Left renal cortex interstitium (tissue), 4 donors: Measurements from ENCODE around the gene RAB9A. TPM values are rescaled to one million over a fixed set of nuclear protein-coding genes. Genes with fewer than 3 reads are reported as not detected.
"Not testable (repeated sequence)": the region's sequence is repeated elsewhere in the genome, so short reads cannot be mapped to it uniquely, and the experiment has no call there.

Source experiments
- DNase-seq, 4 donors: peaks; one replicate each; pipeline ENCODE4 v3.0.0-alpha.2; 2013; ENCODE audit warnings: low read depth in 4 of 4, low spot score in 2 of 4, missing footprints in 1 of 4
- polyA plus RNA-seq, 4 donors: library from polyadenylated mRNA; unstranded; fragments of 120-200 nt; gene quantifications; one replicate each; pipeline ENCODE4 v1.2.1, GENCODE V29; 2013; ENCODE audit not compliant: insufficient read length in 4 of 4

RAB9A gene
- polyA plus RNA-seq, 4 donors = 23.4 to 28.0 (median 24.1) TPM

GRCh38 chrX:13669246-13669737, 19.6 kb upstream of the RAB9A start:
- peak in 2 of 4 donors; percentile 10 to 16 for DNase-seq

GRCh38 chrX:13669755-13670154, 19.2 kb upstream of the RAB9A start:
- not testable (repeated sequence) for DNase-seq

DNA sequence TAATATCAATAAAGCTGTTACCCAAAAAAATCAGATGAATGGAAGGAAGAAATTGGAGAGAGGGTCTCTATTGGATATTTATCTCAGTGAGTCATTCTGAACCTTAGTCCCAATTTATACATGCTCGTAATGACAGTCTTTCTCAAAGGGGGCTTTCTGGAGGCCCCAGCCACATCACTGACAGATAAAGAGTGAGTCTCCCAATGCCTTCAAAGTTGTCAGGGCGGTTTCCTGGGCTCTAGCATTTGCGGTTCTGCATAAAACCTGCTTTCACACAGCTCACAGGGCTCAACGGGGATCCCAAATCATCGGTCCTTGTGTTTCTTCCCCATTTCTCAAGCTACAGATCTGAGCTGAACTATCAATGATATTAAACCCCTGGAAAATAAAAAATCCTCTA, 18.7 kb upstream of the RAB9A start:
- DNase-seq = no peak

GRCh38 chrX:13673016-13673415, 15.9 kb upstream of the RAB9A start:
- DNase-seq = no peak

GRCh38 chrX:13676885-13677284, 12.0 kb upstream of the RAB9A start:
- no peak for DNase-seq

DNA sequence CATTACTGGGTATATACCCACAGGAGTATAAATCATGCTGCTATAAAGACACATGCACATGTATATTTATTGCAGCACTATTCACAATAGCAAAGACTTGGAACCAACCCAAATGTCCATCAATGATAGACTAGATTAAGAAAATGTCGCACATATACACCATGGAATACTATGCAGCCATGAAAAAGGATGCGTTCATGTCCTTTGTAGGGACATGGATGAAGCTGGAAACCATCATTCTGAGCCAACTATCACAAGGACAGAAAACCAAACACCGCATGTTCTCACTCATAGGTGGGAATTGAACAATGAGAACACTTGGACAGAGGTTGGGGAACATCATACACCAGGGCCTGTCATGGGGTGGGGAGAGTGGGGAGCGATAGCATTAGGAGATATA, 9.2 kb upstream of the RAB9A start:
- DNase-seq = not testable (repeated sequence)

DNA sequence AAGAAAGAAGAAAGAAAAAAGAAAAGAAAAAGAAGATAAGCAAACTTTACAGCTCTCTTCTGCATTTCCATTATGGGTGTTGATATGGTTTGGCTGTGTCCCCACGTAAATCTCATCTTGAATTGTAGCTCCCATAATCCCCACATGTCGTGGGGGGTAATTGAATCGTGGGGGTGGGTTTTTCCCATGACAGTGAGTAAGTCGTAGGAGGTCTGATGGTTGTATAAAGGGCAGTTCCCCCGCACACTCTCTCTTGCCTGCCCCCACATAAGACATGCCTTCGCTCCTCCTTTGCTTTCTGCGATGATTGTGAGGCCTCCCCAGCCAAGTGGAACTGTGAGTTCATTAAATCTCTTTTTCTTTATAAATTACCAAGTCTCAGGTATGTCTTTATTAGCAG, 7.3 kb upstream of the RAB9A start:
- no peak for DNase-seq

GRCh38 chrX:13684361-13684760, 4.6 kb upstream of the RAB9A start:
- no peak for DNase-seq

GRCh38 chrX:13685126-13685763, 3.7 kb upstream of the RAB9A start:
- DNase-seq = no peak

DNA sequence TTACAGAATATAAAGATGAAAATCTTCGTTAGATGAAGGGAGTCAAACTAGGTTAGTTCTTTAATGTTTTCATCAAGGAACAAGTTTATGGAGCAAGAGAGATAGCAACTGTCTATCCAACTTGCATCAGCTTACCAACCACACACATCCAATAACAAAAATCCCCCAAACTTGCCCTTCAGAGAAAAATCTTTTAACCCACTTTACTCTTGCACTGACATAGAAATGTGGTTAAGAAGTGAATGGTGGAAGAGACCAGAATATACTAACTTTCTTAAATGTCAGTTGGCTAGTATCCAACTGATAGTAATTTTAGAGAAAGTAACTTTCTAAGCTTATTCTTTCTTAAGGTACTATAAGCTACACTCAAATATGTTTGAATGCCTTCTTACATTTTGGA, 1.7 kb upstream of the RAB9A start:
- DNase-seq = no peak

- DNase-seq = peak in 1 of 4 donors; percentile 4
Observed at GRCh38 chrX:13688384-13688957, 457 bp upstream of the RAB9A start.

DNA sequence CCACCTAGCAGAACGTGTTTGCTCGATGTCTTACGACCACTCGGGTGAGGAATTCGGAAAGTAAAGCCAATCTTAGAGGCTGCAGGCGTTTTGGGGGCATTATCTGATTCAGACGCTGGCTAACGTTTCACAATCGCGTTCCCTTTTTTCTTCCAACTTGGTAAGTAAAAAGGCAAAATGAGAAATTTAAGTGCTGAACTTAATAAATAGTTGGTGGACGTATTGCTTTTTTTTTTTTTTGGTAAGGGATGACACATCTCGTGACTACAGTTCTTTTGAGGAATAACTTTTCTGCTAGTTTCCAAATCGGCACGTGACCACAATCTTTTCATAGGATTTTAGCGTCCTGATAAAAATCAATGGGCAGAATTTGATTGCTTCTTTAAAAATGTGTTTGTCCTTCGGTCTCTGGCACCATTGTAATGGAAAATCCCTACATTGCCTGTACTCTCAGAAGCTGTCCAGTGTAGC, 848 bp downstream of the RAB9A start:
- peak in 1 of 4 donors; percentile 37 for DNase-seq

DNA sequence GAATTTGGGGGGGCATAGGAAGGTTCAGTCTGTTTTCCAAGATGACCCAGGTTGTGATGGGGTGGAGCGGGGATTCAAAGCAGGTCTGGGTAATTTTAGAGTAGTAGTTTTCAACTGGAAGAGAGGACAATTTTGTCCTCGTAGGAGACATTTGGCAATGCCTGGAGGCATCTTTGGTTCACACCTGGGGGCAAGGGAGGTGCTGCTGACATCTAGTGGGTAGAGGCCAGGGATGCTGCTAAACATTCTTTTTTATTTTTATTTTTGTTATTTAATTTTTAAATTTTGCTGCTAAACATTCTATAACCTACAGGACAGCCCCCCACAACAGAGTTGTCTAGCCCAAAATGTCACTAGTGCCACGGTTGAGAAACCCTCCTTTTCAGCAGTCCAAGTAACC, 1.9 kb downstream of the RAB9A start:
- no peak for DNase-seq

- no peak for DNase-seq
Observed at GRCh38 chrX:13691841-13692371, 3.0 kb downstream of the RAB9A start.

DNA sequence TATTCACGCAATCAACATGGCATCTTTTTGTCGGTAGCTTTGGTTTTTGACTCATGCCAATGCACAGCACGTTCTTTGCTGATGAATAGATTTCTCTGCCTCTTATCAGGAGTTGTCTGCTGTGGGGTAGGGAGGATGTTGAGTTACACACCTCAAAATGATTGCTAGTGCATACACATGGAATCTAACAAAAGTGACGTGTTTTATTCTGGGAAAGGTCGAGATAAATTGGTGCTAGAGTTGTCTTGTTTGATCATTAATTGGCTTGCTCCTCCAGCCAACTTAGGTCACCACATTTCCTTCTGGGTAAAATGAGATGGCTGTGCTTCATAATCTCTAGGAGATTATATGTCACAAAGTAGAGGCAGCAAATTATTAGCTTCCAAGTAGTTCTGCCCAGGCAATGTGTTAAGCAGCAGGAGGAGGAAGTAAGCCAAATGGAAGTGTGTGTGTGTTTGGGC, 3.9 kb downstream of the RAB9A start:
- no peak for DNase-seq

- DNase-seq = no peak
Observed at GRCh38 chrX:13693341-13693961, 4.5 kb downstream of the RAB9A start.

DNA sequence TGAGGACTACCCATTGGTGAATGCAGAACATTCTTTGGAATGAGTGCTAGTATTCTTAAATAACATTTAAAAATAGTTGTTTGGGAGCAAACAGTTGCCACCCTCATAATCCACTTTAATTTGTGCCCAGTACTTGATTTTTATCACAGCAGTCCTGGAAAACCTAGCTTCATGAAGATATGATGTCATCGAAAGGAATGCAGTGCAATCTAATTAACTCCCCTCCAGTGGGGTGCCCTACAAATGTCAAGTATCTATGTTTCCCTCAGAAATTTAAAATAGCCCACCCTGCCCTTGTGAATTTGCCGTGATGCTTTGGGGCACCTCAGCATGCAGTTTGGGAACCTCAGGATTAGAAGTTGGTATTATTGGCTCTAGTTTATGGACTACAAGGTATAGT, 5.4 kb downstream of the RAB9A start:
- DNase-seq = no peak

GRCh38 chrX:13694983-13695382, 6.1 kb downstream of the RAB9A start:
- DNase-seq = no peak

GRCh38 chrX:13695601-13696115, 6.7 kb downstream of the RAB9A start:
- no peak for DNase-seq

DNA sequence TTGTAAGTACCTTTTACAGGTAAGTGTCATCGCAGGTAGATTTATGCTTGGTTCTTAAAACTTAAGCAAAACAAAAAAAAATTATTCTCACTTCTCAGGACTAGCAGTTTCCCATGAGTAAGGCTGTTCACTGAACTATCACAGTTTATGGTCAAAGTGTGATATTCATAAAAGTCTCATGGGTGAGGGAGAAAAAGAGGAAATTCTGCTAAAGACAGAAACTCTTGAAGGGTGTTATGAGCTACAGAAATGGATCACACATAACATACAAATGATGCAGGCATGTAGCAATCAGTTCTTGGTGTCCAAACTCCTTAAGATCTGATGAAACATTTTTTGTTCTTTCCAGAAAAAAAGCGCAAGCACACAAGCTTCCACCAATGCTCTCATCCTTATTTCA, 8.5 kb downstream of the RAB9A start:
- DNase-seq = no peak

DNA sequence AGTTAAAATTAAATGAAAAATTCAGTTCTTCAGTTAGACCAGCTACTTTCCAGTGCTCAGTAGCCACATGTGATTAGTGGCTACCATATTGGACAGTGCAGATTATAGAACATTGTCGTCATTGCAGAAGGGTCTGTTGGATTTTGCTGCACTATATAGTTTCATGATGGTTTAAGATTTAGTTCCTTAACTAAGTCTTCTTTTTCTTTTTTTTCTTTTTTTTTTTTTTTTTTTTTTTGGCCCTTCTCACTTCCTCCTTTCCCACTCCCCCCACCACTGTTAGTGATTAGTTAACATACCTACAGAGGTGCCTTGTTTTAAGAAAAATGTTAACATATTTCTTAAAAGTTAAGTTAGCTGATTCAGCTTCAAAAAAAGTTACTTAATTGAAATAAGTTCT, 9.0 kb downstream of the RAB9A start:
- DNase-seq = no peak
